Renal cortex interstitium (tissue), 11 donors: ENCODE data around the gene REEP1. TPM values are rescaled to one million over a fixed set of nuclear protein-coding genes. Genes with fewer than 3 reads are reported as not detected.

Source experiments
- DNase-seq, 11 donors: peaks; one replicate each; pipeline ENCODE4 v3.0.0-alpha.2; 2013; ENCODE audit warnings: low read depth in 9 of 11, low spot score in 4 of 11; ENCODE audit errors: extremely low read depth in 1 of 11
- polyA plus RNA-seq, 3 donors: library from polyadenylated mRNA; unstranded; fragments of 120-200 nt; gene quantifications; one replicate each; pipeline ENCODE4 v1.2.1, GENCODE V29; 2013; ENCODE audit not compliant: insufficient read length in 3 of 3

Gene REEP1
- polyA plus RNA-seq, 3 donors: 2.6 to 3.5 (median 3.2) TPM

DNA sequence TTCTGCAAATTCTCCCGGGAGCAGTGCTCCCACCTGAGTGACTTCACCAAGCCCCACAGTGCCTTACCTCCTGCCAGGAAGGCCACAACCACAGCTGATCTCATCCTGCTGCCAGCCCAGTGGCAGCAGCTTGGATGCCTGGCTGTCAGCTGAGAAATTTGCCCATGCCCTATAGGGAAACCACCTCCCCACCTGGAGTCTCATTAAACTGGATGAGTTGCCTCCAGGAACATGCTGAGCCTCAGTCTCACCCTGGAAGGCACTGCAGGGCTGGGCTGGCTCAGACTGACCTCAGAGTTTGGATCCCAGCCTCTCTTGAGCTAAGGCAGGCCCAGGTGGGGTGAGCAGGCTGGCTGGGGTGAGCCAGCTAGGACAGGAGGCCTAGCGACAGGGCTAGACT lies 23.3 kb downstream of the REEP1 start:
- no peak for DNase-seq

DNA sequence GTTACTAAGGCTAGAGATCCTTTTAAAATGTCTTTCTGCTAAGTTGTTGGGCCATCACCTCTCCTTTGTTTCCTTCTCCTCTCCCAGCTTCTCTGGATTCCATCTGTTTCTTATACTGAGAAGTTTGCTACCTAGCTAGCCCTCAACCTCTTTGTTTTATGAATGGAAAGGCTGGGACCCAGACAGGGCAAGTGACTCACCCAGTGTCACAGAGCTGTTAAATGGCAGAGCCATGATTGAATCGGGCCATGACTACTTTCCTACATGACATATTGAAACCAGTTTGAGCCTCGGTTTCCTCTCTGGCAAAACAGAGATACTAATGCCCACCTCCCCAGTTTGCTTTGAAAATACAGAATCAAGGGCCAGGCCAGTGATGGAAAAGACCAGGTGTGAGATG lies 24.1 kb downstream of the REEP1 start:
- DNase-seq: no peak

DNA sequence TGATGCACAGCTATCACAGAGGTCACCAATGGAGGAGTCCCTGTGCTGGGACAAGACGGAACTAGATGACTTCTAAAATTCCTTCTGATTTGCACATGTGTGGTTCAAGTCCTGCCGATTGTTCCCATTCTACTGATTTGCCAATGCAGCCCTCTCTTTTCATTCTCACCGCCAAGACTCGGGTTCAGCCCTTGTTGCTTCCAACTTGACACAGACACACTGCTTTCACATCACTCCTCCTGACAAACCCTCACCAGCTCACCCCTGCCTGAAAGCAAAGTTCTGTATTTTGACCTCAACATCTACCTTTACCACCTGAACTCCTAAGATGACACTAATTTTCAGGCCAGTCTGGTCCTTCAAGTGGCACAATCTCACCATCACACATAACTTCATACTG lies 25.5 kb downstream of the REEP1 start:
- DNase-seq: no peak

DNA sequence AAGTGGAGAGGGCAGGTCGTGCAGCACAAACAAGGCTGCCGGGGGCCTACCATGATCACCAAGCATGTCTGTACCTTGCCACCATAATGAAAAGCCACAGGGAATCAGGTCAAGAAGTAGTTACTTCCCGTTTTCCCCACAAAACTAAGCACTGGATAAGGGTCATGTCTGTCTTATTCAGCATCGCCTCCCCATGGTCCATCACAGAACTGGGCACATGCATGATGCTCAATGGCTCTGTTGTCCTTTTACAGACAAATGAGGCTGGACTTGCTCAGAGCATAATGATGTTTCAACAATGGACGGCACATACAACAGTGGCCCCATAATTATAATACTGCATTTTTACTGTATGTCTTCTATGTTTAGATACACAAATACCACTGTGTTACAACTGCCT lies 27.5 kb downstream of the REEP1 start:
- DNase-seq: no peak

DNA sequence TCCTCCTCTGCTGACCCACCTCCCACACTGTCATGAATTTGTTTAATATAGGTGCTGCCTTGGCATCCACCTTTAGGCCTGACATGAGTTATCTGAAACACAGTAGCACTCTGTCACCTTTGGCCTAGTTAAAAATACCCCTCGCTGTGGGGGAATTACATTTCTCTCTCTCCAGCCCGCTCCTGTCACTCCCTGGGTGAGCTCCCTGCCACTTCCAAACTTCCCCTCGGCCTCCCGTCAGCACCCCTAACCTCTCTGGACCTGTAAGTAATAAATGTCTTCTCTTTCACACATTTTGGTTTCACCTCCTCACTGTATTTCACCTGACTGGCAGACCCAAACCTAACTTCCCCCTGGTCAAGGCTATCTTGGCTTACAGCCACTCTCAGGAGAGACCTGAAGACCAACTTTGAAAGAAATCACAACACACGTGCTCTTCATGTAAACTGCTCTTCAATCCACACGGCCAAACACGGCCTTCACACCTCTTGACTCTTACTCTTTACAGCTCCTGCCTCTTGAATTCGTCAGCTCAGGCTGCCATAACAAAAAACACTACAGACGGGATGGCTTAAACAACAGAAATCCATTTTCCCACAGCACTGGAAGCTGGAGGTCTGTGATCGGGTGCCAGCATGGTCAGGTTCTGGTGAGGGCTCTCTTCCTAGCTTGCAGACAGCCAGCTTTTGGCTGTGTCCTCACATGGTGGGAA lies 28.3 kb downstream of the REEP1 start:
- DNase-seq: no peak

DNA sequence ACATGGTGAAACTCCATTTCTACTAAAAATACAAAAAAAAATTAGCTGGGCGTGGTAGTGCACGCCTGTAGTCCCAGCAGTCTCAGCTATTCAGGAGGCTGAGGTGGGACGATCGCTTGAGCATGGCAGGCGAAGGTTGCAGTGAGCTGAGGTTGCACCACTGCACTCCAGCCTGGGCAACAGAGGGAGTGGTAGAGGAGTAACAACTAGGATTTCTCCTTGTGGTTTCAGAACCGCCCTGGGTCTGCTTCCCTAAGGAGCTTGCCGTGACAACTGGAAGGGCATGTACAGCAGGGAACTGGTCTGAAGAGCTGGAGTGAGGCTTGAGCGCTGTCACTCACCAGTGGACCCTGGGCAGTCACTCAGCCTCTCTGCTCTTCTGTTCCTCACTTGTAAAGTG lies 29.1 kb downstream of the REEP1 start:
- no peak for DNase-seq

DNA sequence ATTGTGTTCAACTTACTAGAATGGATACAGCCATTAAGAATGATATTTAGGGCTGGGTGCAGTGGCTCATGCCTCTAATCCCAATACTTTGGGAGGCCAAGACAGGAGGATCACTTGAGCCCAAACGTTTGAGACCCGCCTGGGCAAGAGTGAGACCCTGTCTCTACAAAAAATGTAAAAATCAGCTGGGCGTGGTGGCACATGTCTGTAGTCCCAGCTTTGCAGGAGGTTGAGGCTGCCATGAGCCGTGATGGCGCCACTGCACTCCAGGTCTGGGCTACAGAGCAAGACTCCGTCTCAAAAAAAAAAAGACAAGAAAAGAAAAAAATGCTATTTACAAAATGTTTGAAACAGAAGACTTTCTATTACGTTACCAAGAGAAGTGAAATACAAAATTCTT lies 30.0 kb downstream of the REEP1 start:
- DNase-seq: no peak

DNA sequence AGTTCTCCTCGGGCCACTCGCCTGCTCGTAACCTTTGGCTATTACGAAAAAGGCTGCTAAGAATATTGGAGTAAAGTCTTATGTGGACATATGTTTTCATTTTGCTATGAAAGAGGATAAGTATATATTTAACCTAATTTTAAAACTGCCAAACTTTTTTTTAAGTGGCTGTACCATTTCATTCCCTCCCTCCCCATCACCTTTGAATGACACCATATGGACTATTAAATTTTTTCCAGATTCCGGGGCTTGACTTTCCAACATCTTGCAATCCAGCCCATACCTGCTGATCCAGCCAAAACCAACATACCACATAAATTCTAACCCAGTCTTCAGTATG lies 31.5 kb downstream of the REEP1 start:
- DNase-seq: no peak

DNA sequence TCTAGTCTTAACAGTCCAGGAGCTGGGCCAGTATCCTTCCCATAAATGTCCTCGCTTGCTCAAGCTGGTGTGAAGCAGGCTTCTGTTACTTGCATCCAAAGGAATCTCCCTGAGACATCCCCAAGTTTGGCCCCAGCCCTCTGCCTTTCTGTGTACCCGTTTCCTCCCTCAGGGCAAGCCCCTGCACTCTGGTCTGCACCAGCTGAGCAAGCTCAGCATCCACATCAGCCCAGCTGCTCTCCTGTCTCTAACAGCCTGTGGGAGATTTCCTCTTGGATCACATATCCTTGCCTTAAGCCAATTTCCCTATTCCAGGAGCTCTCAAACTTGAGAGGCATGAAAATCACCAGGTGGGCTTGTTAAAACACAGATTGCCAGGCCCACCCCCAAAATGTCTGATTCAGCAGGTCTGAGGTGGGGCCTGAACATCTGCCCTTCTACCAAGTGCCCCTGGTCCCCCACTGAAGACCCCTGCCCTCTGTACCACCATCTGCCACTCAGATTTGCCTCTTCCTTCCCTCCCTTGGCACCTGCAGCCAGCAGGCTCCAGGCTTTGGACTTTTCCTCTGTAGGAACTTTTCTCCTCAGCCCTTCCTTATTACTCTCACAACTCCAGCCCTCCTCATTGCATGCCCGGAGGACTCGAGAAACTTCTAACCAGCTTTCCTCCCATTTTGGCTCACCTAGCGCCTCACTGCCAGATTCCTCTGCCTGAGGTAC lies 32.1 kb downstream of the REEP1 start:
- DNase-seq: no peak

DNA sequence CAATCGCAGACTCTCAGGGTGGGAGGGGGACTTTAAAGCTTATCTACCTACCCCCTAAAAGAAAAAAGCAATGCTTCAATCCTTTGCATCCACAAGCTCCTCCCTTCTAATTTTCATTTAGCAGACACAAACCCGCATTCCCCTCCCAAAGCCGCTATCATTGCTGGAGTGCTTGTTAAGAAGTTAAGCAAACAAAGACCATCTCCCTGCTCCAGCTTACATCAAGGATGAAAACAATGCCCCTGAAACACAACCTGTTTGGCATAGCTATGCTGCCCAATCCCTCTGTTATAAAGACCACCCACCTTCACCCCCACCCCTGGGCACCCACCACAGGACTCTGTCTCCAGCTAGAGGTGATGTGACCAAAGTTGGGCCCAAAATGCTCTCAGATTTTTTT lies 33.0 kb downstream of the REEP1 start:
- no peak for DNase-seq

DNA sequence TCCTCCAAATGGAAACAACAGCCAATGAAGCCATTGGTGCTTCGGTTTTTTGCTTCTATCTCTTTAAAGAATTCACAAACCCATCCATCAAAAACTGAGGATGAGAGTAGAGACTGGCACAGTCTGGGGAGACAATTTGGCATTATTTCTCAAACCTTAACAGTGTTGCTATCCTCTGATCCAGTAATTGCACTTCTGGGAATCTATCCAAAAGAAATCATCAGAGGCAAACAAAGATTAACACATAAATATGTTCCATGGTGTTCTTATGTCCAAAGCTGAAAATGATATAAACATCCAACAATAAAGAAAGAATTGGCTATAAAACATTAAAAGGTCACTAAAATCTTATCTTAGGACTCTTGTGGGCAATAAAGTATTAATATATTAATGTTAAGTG lies 35.1 kb downstream of the REEP1 start:
- no peak for DNase-seq

DNA sequence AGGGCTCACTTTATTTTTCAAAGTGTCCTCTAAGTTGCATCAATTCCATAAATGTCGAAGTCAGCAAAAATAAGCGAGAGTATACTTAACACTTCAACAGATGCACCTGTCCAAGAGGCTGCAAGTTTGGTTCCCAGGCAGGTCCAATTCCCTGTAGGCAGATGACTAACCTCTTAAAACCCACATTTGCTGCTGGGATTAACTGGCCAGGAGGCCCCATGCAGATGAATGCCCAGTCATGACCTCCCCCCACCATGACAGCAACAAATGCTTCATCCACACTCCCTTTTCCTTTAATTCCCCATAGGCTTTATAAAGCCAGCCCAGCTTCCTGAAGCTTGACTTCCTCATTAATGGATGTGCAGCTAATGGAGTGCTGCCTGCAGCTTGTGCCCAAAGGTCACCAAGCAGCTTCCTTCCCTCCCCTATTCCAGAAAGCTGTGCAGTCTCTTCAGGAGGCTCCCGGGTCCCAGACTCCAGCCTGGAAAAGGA lies 35.7 kb downstream of the REEP1 start:
- DNase-seq: peak in 2 of 11 donors; percentile 24 to 31

DNA sequence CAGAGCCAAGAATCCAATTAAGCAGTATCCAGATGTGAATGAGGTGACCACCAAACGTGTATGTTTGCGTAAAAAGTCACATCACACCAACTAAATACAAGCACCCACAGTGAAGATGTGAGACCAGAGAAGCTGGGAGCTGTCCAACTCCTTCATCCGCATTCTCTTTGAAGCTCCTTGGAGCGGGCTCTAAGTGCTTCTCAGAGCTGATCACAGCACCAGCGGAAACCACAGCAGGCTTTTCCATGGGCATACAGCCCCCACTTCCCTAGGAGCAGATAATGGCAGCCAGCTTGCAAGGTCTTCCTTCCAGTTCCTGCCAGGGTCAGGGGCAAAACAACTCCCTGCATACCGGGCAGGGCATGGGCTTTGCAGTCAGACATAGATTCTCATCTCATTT lies 36.4 kb downstream of the REEP1 start:
- no peak for DNase-seq

DNA sequence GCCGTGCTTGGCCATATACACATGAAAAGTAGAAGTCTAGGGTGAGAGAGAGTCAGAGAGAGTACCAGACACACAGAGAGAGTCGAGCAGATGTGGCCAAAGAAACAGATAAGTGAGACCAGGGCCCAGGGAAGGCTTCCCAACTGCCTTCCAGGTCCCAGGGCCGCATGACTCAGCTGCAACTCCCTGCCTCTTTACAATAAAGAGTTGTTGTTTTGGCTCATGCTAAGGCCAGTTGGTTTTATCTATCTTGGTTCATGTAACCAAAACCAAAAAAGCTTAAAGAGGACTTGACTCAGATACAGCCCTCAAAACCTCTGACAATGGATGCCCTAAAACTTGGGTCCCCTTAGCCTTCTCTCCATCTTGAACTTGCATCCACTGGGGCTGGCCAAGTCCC lies 36.9 kb downstream of the REEP1 start:
- no peak for DNase-seq

DNA sequence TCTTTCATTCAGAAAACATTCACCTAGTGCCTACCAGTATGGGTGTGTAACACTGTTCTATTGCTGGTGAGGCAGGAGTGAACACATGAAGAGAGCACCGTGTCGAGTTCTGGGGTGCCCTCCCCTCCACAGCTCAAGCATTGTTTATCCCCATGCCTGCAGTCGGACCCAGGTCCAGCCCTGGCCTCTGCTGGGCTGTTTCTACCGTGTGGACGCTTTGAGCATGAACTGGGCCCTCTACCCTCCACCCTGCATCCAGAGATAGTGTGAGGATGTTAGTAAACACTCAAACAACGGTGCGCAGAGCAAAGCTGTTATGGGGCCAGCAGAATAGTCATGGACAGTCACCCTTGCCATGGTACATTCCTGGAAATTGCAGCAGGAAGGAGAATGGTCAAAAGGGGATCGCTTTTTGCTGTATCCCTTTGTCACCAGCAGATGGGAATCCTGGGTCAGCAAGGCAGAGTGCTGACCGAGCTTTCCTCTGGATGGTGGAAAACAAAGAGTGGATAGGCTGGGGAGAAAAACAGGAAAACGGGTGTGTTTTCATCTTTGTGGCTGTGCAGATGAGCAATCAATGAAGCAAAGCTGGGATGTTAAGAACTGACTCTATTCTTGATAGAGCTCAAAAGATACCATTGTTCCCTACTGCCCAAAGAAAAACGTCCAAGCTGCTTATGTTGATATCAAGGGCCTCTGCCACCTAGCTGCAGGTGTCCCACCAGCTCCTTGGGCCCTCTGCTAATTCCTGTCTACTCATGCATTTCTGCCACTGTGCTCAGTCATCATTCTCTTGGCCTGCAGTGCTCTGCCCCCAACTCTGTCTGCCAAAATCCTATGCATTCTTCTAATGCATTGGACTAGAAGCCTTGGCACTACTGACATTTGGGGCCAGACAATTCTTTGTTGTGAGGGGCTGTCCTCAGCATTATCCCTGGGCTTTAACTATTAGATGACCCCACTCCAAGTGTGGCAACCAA lies 38.7 kb downstream of the REEP1 start:
- DNase-seq: no peak

DNA sequence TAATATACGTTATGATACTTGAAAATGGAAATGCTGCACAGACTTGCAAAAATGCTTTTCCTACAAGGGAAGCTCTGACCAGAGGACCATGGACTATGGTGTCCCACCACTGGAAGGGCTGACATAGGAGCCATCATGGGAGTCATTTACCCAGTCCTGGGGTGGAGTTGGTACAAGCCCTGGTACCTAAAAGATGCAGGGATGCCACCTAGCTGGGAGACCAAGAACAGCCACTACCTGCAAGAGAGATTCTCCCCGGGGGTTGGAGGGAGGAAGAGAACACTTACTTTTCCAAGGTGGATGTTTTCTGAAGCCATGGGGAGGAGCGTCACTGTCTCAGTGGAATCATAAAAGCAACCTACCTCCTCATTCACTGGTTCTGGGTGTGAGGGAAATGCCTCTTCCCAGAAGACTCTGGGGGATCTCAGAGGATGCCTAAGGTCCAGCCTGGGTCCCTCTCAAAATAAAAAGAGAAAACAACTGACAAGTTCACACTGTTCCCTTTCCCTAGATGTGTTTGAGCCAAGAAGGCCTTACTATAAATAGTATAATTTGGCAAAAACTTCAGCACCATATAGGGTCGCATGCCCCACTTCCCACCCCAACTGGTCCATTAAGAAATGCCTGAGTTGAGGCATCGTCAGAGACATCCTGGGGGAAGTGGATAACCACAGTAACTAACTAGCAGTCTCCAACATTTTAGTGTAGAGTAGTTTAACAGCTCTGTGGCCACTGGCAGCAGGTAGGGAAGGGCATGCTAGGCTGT lies 39.9 kb downstream of the REEP1 start:
- no peak for DNase-seq

DNA sequence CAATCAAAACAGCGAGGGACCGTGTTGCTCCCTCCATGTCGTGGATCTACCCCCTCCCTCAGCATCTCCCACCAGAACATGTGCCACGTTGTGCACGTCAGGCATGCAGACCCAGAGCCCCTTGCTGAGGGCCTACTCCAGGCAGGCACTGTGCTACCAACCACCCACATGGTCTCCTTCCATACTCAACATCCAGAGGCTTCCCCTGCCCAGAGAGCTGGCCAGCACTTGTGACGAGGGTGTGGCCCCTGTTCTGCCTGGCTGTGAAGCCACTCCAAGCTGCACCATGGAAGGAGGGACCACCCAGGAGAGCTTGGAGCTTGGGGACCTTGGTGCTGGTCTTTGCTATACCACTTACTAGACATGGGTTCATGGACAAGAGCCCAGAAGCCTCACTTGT lies 40.5 kb downstream of the REEP1 start:
- no peak for DNase-seq

DNA sequence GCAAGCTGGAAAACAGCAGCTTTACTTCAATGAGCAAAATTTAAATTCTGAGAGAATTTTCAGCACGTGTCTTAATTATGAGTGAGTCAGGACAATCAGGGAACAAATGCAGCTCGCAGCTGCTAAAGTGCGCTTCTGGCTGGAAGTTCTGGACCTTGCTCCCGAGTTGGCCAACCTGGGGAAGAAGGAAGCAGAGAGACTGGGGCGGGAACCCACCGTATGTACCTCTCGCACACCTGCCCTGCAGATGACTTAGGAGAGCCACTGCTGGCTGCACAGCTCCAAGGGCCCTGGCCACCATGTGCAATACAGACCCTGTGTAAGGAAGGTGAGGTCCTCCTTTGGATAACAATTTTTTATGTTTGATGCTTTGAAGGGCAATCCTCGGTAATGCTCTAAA lies 42.4 kb downstream of the REEP1 start:
- no peak for DNase-seq

DNA sequence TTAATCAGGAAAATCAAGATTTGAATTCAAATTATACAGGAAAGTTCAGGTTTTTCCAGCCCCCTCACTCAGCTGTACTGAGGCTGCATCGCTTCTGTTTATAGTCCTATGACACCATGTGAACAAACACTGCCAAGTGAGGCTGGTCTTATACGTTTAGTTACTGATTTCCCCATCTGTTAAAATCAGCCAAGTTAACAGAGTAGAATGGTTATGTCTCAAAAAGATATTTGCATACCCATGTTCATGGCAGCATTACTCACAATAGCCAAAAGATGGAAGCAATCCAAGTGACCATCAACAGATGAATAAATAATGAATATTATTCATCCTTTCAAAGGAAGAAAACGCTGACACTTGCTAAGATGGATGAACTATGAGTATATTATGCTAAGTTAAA lies 43.8 kb downstream of the REEP1 start:
- no peak for DNase-seq
